ENCODE measurements around the gene DCTPP1. TPM values are rescaled to one million over a fixed set of nuclear protein-coding genes. Genes with fewer than 3 reads are reported as not detected.
A peak's percentile ranks its signal among the peaks of the same experiment; 100 is the strongest.
"Not testable (repeated sequence)": the region's sequence is repeated elsewhere in the genome, so short reads cannot be mapped to it uniquely, and the experiment has no call there.

Gene DCTPP1
- total RNA-seq, 2 donors from 2014 or later = 14.4 to 18.7 TPM

DNA sequence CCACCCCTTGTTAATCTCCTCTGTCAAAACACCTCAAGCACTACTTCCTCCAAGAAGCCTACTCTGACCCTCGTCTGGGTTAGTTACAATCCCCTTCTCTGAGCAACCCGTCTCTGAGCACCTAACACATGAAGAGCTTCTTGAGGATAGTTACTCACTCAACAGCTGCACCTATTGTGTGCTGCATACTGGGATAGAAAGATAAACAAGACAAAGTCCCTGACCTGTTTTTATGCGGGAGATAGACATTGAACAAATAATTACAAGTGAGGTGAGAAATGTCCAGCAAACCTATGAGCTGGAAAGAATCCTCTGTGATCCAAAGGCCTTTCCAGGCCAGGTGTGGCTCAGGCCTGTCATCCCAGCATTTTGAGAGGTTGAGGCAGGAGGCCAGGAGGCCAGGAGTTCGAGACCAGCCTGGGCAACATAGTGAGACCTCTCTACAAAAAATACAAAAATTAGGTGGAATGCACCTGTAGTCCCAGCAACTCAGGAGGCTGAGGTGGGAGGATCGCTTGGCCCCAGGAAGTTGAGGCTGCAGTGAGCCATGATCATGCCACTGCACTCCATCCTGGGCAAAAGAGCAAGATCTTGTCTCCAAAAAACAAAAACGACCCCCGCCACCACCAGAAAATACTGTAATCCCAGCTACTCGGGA is 27.9 kb downstream of the DCTPP1 start:
- TF ChIP-seq, protein P1, sequence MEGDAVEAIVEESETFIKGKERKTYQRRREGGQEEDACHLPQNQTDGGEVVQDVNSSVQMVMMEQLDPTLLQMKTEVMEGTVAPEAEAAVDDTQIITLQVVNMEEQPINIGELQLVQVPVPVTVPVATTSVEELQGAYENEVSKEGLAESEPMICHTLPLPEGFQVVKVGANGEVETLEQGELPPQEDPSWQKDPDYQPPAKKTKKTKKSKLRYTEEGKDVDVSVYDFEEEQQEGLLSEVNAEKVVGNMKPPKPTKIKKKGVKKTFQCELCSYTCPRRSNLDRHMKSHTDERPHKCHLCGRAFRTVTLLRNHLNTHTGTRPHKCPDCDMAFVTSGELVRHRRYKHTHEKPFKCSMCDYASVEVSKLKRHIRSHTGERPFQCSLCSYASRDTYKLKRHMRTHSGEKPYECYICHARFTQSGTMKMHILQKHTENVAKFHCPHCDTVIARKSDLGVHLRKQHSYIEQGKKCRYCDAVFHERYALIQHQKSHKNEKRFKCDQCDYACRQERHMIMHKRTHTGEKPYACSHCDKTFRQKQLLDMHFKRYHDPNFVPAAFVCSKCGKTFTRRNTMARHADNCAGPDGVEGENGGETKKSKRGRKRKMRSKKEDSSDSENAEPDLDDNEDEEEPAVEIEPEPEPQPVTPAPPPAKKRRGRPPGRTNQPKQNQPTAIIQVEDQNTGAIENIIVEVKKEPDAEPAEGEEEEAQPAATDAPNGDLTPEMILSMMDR (IDR thresholded peaks at IDR 0.05) = no peak
- Histone ChIP-seq H3K4me1 (peaks cover 0 to 25% of the 10 kb centered on the region in 2 donors), H3K36me3 (peaks cover 11% of the 10 kb centered on the region), H3K4me3 (no peak overlapping the region), H3K27me3 (no peaks in the 10 kb centered on the region), H3K27ac (no peak overlapping the region), H3K9me3 (no peaks in the 10 kb centered on the region)
- DNase-seq (ENCODE audit: low spot score) = no peak

DNA sequence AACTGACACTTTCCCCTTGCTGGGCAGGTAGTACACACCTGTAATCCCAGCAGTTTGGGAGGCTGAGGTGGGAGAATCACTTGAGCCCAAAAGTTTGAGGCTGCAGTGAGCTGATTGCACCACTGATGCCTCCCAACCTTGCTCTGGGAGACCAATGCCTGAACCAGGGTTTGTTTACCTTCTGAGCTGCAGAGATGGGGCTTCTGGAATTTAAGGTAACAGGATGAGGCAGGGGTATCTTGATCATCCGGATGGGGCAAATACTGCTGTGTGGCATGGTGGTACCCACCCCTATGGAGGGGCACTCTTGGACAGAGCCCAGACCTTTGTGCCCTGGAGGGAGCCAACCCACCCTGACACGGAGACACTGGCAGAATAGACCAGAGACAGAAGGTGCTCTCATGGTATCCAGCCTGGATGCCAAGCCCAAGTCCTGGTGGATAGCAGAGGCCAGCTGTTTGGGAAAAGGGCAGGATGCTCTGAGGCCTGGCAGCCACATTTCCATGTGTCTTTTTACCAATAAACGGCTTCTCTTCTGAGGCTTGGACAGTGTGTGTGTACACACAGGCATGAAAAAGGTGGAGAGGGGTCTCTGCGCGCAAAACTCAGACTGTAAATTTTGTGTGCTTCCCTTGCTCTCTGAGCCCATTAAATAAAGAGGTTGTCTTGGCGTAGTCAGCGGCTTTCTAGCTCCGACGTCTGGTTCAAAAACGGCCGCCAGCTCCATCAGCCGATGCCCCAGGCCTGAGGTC is 30.2 kb downstream of the DCTPP1 start:
- Histone ChIP-seq H3K4me1 (peaks cover 0 to 34% of the 10 kb centered on the region in 2 donors), H3K9me3 (no peaks in the 10 kb centered on the region), H3K27ac (peak overlapping the region; percentile 85 to 88), H3K4me3 (peak overlapping the region; percentile 61 to 70), H3K27me3 (no peaks in the 10 kb centered on the region), H3K36me3 (peaks cover 11% of the 10 kb centered on the region)
- TF ChIP-seq, protein P1 (IDR thresholded peaks at IDR 0.05) = no peak
- DNase-seq (ENCODE audit: low spot score) = no peak

DNA sequence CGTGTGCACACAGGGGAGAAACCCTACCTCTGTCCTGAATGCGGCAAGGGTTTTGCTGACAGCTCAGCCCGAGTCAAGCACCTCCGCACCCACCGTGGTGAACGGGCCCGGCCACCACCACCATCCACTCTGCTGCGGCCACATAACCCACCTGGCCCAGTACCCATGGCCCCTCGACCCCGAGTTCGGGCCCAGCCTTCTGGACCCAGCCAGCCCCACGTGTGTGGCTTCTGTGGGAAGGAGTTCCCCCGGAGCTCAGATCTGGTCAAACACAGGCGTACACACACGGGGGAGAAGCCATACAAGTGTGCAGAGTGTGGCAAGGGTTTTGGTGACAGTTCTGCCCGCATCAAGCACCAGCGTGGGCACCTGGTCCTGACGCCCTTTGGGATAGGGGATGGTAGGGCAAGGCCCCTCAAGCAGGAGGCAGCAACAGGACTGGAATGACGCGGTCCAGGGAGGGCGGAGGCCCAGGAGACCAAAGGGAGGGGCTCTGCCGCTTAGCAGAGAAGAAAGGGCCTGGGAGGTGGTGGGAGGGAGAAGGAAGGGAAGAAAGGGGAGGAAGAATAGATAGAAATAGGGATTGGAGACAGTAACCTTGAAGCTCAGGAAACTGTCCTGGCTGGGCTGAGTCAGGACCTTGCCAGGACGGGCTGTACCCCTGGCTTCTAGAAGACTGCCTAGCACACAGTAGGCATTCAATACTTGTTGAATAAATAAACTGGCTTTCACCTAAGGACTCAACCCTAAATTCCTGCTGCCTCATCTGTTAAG is 31.0 kb downstream of the DCTPP1 start:
- TF ChIP-seq, protein P1 (IDR thresholded peaks at IDR 0.05) = no peak
- Histone ChIP-seq H3K4me3 (no peak overlapping the region), H3K36me3 (peaks cover 11% of the 10 kb centered on the region), H3K4me1 (peaks cover 0 to 40% of the 10 kb centered on the region in 2 donors), H3K9me3 (no peaks in the 10 kb centered on the region), H3K27ac (no peak overlapping the region), H3K27me3 (no peaks in the 10 kb centered on the region)
- no peak for DNase-seq (ENCODE audit: low spot score)

DNA sequence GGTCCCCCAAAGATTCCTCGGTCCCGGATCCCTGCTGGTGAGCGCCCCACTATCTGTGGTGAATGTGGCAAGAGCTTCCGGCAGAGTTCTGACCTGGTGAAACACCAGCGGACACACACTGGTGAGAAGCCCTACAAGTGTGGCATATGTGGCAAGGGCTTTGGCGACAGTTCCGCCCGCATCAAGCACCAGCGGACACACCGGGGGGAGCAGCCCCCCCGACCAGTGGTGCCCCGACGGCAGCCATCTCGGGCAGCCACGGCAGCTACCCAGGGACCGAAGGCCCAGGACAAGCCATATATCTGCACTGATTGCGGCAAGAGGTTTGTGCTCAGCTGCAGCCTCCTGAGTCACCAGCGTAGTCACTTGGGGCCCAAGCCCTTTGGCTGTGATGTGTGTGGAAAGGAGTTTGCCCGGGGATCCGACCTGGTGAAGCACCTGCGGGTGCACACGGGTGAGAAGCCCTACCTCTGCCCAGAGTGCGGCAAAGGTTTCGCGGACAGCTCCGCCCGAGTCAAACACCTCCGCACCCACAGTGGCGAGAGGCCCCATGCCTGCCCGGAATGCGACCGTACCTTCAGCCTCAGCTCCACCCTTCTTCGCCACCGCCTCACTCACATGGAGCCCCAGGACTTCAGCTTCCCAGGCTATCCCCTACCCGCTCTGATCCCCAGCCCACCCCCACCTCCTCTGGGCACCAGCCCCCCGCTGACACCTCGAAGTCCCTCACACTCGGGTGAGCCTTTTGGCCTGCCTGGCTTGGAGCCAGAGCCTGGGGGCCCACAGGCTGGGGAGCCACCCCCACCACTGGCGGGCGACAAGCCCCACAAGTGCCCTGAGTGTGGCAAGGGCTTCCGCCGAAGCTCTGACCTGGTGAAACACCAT is 31.8 kb downstream of the DCTPP1 start:
- DNase-seq (ENCODE audit: low spot score) = no peak
- no peaks in the 10 kb centered on the region for H3K27me3 ChIP-seq
- peaks cover 11% of the 10 kb centered on the region for H3K36me3 ChIP-seq
- peaks cover 0 to 40% of the 10 kb centered on the region in 2 donors for H3K4me1 ChIP-seq
- H3K9me3 ChIP-seq = no peaks in the 10 kb centered on the region
- no peak overlapping the region for H3K4me3 ChIP-seq
- TF ChIP-seq, protein P1 (IDR thresholded peaks at IDR 0.05) = no peak
- H3K27ac ChIP-seq = no peak overlapping the region

DNA sequence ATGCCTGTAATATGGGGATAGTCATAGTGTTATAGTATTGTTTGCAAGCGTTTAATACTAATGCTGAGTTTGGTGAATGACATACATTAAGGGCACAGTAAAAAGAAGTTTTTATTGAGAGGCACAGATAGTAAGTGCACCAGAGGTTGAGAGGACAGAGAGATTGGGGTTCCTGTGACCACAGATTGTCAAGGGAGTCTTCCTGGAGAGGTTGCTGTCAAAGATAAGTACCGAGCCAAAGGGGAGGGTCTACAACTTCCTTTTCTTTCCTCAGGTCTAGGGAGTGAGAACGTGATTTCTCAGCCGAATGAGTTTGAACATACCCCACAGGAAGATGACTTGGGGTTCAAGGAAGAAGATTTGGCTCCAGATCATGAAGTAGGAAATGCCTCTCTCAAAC is 32.8 kb downstream of the DCTPP1 start:
- no peaks in the 10 kb centered on the region for H3K27me3 ChIP-seq
- H3K4me3 ChIP-seq = no peak overlapping the region
- no peak overlapping the region for H3K27ac ChIP-seq
- peaks cover 0 to 40% of the 10 kb centered on the region in 2 donors for H3K4me1 ChIP-seq
- no peaks in the 10 kb centered on the region for H3K9me3 ChIP-seq
- TF ChIP-seq, protein P1 (IDR thresholded peaks at IDR 0.05) = no peak
- peaks cover 11% of the 10 kb centered on the region for H3K36me3 ChIP-seq
- no peak for DNase-seq (ENCODE audit: low spot score)

DNA sequence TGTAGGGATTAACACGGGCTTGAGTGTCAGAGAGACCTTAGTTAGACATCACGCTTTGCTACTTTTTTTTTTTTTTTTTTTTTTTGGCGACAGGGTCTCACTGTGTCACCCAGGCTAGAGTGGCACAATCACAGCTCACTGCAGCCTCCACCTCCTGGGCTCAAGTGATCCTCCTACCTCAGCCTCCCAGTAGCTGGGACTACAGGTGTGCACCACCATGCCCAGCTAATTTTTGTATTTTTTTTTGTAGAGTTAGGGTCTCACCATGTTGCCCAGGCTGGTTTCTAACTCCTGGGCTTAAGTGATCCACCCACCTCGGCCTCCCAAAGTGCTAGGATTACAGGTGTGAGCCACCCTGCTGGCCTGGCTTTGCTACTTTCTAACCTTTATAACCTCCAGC is 33.2 kb downstream of the DCTPP1 start:
- DNase-seq (ENCODE audit: low spot score); H3K4me3 ChIP-seq; H3K9me3 ChIP-seq; H3K27ac ChIP-seq; H3K27me3 ChIP-seq: not testable (repeated sequence)
- Histone ChIP-seq H3K4me1 (peaks cover 0 to 40% of the 10 kb centered on the region in 2 donors), H3K36me3 (peaks cover 11% of the 10 kb centered on the region)

Measured in right atrium auricular region (tissue), 2 donors.